ENCODE measurements around the gene RIC8B. TPM values are rescaled to one million over a fixed set of nuclear protein-coding genes. Genes with fewer than 3 reads are reported as not detected.

Gene RIC8B
- total and polyA plus RNA-seq, 2 of the 13 experiments (the other 11 are each of a cell fraction or from before 2014, with no cell fraction given) = 5.1 to 7.5 TPM

GRCh38 chr12:106769078-106769477, 5.4 kb upstream of the RIC8B start:
- Histone ChIP-seq H3K9me3 (ENCODE audit: low read length) (no peaks in the 10 kb centered on the region), H3K36me3 (replicated peaks in 1 of 2; ENCODE audit: control insufficient read depth in 1 of 2, insufficient read depth in 2 of 2, low read length in 2 of 2) (no peaks in the 10 kb centered on the region), H3K79me2 (ENCODE audit: insufficient read depth, low read length) (no peaks in the 10 kb centered on the region), H3K4me3 (replicated peaks in 1 of 3; ENCODE audit: insufficient read depth in 1 of 3, low read depth in 2 of 3, low read length in 3 of 3) (peak overlapping the region in 2 of 3 experiments; percentile 9 to 11; a peak in 2 of 6 replicates), H2AFZ (ENCODE audit: low read length) (no peak overlapping the region), H4K20me1 (ENCODE audit: insufficient read depth, low read length) (no peaks in the 10 kb centered on the region), H3K9ac (ENCODE audit: insufficient read depth, low read depth, low read length) (no peak overlapping the region), H3K4me2 (ENCODE audit: low read depth, low read length) (peak overlapping the region; percentile 70), H3K4me1 (ENCODE audit: insufficient read depth, low read length) (peaks cover 76% of the 10 kb centered on the region), H3K27ac (ENCODE audit: extremely low read length, insufficient read depth, low read length) (no peak overlapping the region), H3K27me3 (ENCODE audit: control insufficient read depth in 1 of 2, insufficient read depth in 2 of 2, low read length in 2 of 2) (peaks cover 0 to 2% of the 10 kb centered on the region in 2 experiments; a peak in 1 of 5 replicates)
- ATAC-seq = peak; percentile 33
- peak; percentile 26 for FAIRE-seq
- POLR2A ChIA-PET = no interaction called here
- peak; percentile 66 for DNase-seq (ENCODE audit: low spot score)
- CTCF ChIA-PET (ENCODE audit: low intra/inter-chr PET ratio, low total read pairs) = no interaction called here
- intact Hi-C loops (cut with micrococcal nuclease; ENCODE audit: unreplicated experiment) = no loop called here
- 2% methylated on average over 5 of the region's 5 CpGs for WGBS (ENCODE audit: low lambda C conversion rate)
- in situ Hi-C loops (cut with HindIII; ENCODE audit: extremely low pct_ligation_motif_present, low pct_unique_long_range_greater_than_20kb) = no loop called here
- no TSS peak for BruUV-seq (replicated peaks)
- TF ChIP-seq FOXK1 (CRISPR knock-in tag; IDR thresholded peaks at IDR 0.05; ENCODE audit: borderline replicate concordance, low read depth) (no peak), RBFOX2 (IDR thresholded peaks at IDR 0.05; ENCODE audit: low read depth, low read length) (no peak), SOX6 (IDR thresholded peaks at IDR 0.05) (no peak), SOX6 (CRISPR knock-in tag; IDR thresholded peaks at IDR 0.05) (peak; percentile 23; the same call in 1 of the 2 replicates), MYC (CRISPR knock-in tag; IDR thresholded peaks at IDR 0.05; ENCODE audit: borderline replicate concordance) (no peak), KDM1A (CRISPR knock-in tag; IDR thresholded peaks at IDR 0.05) (no peak), MZF1 (CRISPR knock-in tag; IDR thresholded peaks at IDR 0.05; ENCODE audit: borderline replicate concordance) (no peak), NR2C2 (CRISPR knock-in tag; IDR thresholded peaks at IDR 0.05; ENCODE audit: borderline replicate concordance) (no peak), ARID5B (CRISPR knock-in tag; IDR thresholded peaks at IDR 0.05) (0 out of 2 replicates have a peak, but pooled peaks have one; percentile 28), CC2D1A (CRISPR knock-in tag; IDR thresholded peaks at IDR 0.05) (no peak), ETV6 (CRISPR knock-in tag; conservative IDR thresholded peaks at IDR 0.05) (no peak), ZNF788 (CRISPR knock-in tag; IDR thresholded peaks at IDR 0.05; ENCODE audit: borderline replicate concordance) (no peak), MTERF4 (CRISPR knock-in tag; IDR thresholded peaks at IDR 0.05) (no peak), ZSCAN20 (CRISPR knock-in tag; IDR thresholded peaks at IDR 0.05; ENCODE audit: borderline replicate concordance) (0 out of 2 replicates have a peak, but pooled peaks have one; percentile 39), ZKSCAN1 (IDR thresholded peaks at IDR 0.05; ENCODE audit: low read length) (peak; percentile 94), NR2F6 (IDR thresholded peaks at IDR 0.05) (no peak; the same call in 1 of the 2 replicates), NR2F6 (CRISPR knock-in tag; IDR thresholded peaks at IDR 0.05) (0 out of 2 replicates have a peak, but pooled peaks have one; percentile 8), ZNF780A (CRISPR knock-in tag; IDR thresholded peaks at IDR 0.05) (no peak), ZNF546 (CRISPR knock-in tag; conservative IDR thresholded peaks at IDR 0.05) (no peak), ZNF670 (CRISPR knock-in tag; IDR thresholded peaks at IDR 0.05; ENCODE audit: borderline replicate concordance) (no peak), DDIT3 (CRISPR knock-in tag; IDR thresholded peaks at IDR 0.05) (no peak), HNF4A (CRISPR knock-in tag; IDR thresholded peaks at IDR 0.05) (no peak), ZNF75D (CRISPR knock-in tag; IDR thresholded peaks at IDR 0.05; ENCODE audit: borderline replicate concordance) (no peak), BCL6 (CRISPR knock-in tag; IDR thresholded peaks at IDR 0.05) (peak; percentile 22; the same call in 1 of the 2 replicates)

All from HepG2 (cell line).